ENCODE data around the gene NRGN. TPM values are rescaled to one million over a fixed set of nuclear protein-coding genes. Genes with fewer than 3 reads are reported as not detected.

The NRGN gene
- total RNA-seq, 4 donors from 2014 or later: 0.83 to 5.0 (median 1.5) TPM

DNA sequence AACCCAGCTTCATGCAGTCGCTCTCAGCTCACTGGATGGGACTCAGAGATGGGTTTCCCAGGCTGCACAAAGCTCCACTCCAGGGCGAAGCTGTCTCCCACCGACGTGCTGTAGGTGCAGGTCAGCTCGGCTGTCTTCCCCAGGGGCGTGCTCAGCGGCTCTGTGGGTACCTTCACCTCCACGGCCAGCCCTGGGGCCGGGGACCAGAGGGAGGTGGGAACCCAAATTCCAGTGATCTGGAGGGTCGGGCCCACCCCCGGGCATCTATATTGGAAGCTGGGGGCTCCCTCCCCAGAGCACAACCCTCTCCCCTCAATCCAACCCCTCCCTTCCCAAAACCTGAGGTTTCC, 11.6 kb downstream of the NRGN start:
- intact Hi-C loops (cut with DNase I): no loop called here
- TF ChIP-seq POLR2A (IDR thresholded peaks at IDR 0.05): no peak
- TF ChIP-seq, protein P1, sequence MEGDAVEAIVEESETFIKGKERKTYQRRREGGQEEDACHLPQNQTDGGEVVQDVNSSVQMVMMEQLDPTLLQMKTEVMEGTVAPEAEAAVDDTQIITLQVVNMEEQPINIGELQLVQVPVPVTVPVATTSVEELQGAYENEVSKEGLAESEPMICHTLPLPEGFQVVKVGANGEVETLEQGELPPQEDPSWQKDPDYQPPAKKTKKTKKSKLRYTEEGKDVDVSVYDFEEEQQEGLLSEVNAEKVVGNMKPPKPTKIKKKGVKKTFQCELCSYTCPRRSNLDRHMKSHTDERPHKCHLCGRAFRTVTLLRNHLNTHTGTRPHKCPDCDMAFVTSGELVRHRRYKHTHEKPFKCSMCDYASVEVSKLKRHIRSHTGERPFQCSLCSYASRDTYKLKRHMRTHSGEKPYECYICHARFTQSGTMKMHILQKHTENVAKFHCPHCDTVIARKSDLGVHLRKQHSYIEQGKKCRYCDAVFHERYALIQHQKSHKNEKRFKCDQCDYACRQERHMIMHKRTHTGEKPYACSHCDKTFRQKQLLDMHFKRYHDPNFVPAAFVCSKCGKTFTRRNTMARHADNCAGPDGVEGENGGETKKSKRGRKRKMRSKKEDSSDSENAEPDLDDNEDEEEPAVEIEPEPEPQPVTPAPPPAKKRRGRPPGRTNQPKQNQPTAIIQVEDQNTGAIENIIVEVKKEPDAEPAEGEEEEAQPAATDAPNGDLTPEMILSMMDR (IDR thresholded peaks at IDR 0.05): no peak
- no peaks in the 10 kb centered on the region for H3K9me3 ChIP-seq
- DNase-seq: no peak
- peak overlapping the region; percentile 20 to 50 (median 38) for H3K4me3 ChIP-seq
- peak overlapping the region in 3 of 4 donors; percentile 28 to 59 (median 32) for H3K27ac ChIP-seq
- peaks cover 0 to 74% (median 1%) of the 10 kb centered on the region in 4 donors for H3K27me3 ChIP-seq
- WGBS, 2 donors: 80 to 100% methylated on average over 1 of the region's 11 CpGs
- peaks cover 0 to 5% (median 0%) of the 10 kb centered on the region in 3 donors for H3K36me3 ChIP-seq
- peaks cover 11 to 59% (median 29%) of the 10 kb centered on the region in 3 donors for H3K4me1 ChIP-seq

DNA sequence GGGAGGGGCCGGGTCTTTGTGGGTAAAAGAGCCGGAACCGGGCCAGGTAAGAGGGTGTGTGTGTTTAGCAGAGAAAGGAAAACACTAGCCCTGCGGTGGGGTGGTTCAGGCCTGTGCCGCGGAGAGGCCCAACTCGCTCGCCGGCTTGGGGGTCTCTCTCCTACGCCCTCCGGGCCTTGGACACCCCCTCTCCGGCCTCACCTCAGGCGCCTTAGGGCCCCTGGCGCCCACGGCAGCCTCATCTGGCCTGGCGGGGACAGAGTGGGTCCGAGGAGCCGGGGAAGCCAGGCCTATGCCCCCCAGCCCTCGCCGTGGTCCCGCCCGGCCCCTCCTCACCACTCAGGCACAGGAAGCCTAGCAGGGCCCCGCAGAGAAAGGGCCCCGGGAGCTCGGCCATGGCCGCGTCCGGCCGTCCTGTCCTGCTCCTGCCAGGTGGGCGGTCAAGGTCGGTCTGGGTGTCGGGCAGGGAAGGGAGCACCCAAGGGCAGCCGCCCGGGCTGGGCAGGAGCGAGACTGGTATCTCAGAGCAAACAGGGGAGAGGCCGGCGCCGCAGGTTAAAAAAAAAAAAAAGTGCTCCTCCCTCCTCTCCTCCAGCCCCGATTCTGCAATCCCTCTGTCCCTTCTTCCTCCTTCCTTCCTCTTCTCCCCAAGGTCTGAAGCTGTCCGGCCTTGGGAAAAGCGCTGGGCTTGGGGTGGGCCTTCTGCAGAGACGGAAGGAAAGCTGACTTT, 12.2 kb downstream of the NRGN start, which contains the start of gene VSIG2:
Gene VSIG2 (minus strand): TSS at position 515 of the 730 bp plus-strand sequence. CDS start 118 bp downstream, at position 397.
- Histone ChIP-seq H3K27ac (peak within 1 kb of the TSS; percentile 25 to 63 (median 46)), H3K4me3 (peak within 1 kb of the TSS; percentile 20 to 50 (median 38)), H3K36me3 (peaks cover 0 to 5% (median 0%) of the 10 kb centered on the region in 3 donors), H3K27me3 (peaks cover 0 to 74% (median 1%) of the 10 kb centered on the region in 4 donors), H3K9me3 (no peaks in the 10 kb centered on the region), H3K4me1 (peaks cover 11 to 57% (median 25%) of the 10 kb centered on the region in 3 donors)
- TF ChIP-seq, protein P1 (IDR thresholded peaks at IDR 0.05): no peak
- no peak for TF ChIP-seq POLR2A (IDR thresholded peaks at IDR 0.05)
- DNase-seq: no peak
- 22 to 66% methylated on average over 3 to 18 of the region's 42 CpGs for WGBS, 2 donors
- intact Hi-C loops (cut with DNase I): no loop called here

DNA sequence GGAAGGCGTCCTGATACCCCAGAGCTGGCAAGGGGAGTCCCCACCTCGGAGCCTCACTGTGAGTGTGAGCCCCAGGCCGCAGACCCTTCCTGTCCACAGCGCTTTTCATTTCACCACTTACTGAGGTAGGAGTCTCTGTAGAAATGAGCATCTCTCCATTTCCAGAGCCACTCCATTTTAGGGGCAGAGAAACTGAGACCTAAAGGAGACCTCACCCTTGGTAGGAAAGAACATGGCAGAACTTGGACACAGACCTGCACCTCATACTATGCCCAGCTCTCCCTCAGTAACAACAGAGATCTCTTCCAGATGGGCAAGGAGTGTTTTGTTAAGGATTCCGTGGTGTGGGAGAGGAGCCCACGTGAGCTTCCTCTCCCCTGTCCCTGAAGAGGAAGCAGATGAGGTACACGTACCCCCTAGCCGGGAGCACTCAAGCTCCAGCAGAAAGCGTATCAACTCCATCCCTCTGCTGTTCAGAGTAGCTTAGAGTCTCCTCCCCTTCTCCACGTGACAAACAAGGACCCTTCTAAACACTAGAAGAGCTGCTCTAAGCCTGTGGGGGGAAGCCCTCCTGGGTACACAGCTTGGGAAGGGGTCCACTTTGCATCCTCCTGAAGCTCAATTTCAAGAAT, 12.8 kb downstream of the NRGN start:
- peaks cover 0 to 74% (median 4%) of the 10 kb centered on the region in 4 donors for H3K27me3 ChIP-seq
- intact Hi-C loops (cut with DNase I): no loop called here
- no peaks in the 10 kb centered on the region for H3K9me3 ChIP-seq
- H3K4me3 ChIP-seq: peak overlapping the region in 3 of 4 donors; percentile 37 to 50 (median 40)
- no peak for DNase-seq
- TF ChIP-seq, protein P1 (IDR thresholded peaks at IDR 0.05): no peak
- no peak for TF ChIP-seq POLR2A (IDR thresholded peaks at IDR 0.05)
- peaks cover 0 to 5% (median 0%) of the 10 kb centered on the region in 3 donors for H3K36me3 ChIP-seq
- WGBS, 2 donors: 71 to 75% methylated on average over 3 to 10 of the region's 10 CpGs
- H3K4me1 ChIP-seq: peaks cover 11 to 51% (median 23%) of the 10 kb centered on the region in 3 donors
- no peak overlapping the region for H3K27ac ChIP-seq

DNA sequence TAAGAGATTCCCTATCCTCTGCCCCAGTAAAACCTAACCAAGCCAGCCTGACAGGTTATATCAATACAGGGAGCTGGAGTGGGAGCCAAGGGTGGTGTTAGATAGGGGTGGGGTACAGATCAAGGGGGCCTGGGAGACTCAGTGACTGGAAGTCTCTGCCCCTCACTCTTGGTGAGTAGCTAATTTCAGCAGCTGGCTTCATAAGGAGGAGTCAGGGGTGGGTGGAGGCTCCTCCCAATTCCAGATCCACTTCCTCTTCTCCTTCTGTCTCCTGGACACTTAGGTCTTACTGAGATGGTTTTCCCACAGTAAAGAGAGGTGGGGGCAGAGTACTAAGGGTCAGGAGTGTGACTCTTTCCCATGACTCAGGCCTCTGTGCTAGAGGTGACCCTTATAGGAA, 13.5 kb downstream of the NRGN start:
- no peak for TF ChIP-seq POLR2A (IDR thresholded peaks at IDR 0.05)
- TF ChIP-seq, protein P1 (IDR thresholded peaks at IDR 0.05): no peak
- H3K9me3 ChIP-seq: no peaks in the 10 kb centered on the region
- no peak overlapping the region for H3K27ac ChIP-seq
- H3K27me3 ChIP-seq: peaks cover 0 to 74% (median 5%) of the 10 kb centered on the region in 4 donors
- intact Hi-C loops (cut with DNase I): no loop called here
- no peak overlapping the region for H3K4me3 ChIP-seq
- peaks cover 0 to 5% (median 0%) of the 10 kb centered on the region in 3 donors for H3K36me3 ChIP-seq
- H3K4me1 ChIP-seq: peaks cover 16 to 51% (median 27%) of the 10 kb centered on the region in 3 donors
- no peak for DNase-seq

DNA sequence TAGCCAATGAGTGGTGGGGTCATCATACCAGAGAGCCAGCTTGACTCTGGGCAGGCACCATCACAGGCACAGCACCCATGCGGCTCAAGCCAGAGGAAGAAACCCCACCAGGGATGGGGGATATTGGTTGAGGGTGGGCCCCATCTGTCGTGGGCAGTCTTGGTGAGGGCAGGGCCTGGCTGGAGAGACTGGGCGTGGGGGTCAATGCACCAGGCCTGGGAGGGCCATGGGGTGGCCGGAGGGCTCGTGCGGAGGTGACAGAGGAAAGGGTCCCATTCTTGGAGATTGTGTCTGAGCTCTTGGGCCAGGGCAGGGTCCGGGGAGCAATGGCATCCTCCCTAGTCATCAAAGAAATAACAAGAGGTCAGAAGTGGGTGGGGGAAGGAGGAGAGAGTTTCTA, 13.9 kb downstream of the NRGN start:
- DNase-seq: no peak
- H3K4me1 ChIP-seq: peaks cover 17 to 52% (median 28%) of the 10 kb centered on the region in 3 donors
- TF ChIP-seq POLR2A (IDR thresholded peaks at IDR 0.05): no peak
- TF ChIP-seq, protein P1 (IDR thresholded peaks at IDR 0.05): no peak
- peaks cover 0 to 74% (median 6%) of the 10 kb centered on the region in 4 donors for H3K27me3 ChIP-seq
- 93 to 100% methylated on average over 4 to 7 of the region's 7 CpGs for WGBS, 2 donors
- H3K9me3 ChIP-seq: no peaks in the 10 kb centered on the region
- H3K4me3 ChIP-seq: no peak overlapping the region
- no peak overlapping the region for H3K27ac ChIP-seq
- intact Hi-C loops (cut with DNase I): no loop called here
- peaks cover 0 to 5% (median 0%) of the 10 kb centered on the region in 3 donors for H3K36me3 ChIP-seq
